ENCODE measurements around the gene KCNQ5. TPM values are rescaled to one million over a fixed set of nuclear protein-coding genes. Genes with fewer than 3 reads are reported as not detected.

KCNQ5 gene
- total and polyA plus RNA-seq, 11 donors: 0.06 to 0.18 TPM; not detected in 9

GRCh38 chr6:73236144-73236750, 614.4 kb downstream of the KCNQ5 start:
- Histone ChIP-seq H3K27ac (no peak overlapping the region), H3K4me3 (no peak overlapping the region), H3K4me1 (no peaks in the 10 kb centered on the region), H3K36me3 (no peaks in the 10 kb centered on the region), H3K27me3 (no peaks in the 10 kb centered on the region), H3K9me3 (no peaks in the 10 kb centered on the region)
- DNase-seq (no peak), ATAC-seq (no peak)
- 87 to 92% (median 91%) methylated on average over 5 of the region's 5 CpGs for WGBS, 4 donors
- no peak for TF ChIP-seq POLR2A (IDR thresholded peaks at IDR 0.05)
- no peak for TF ChIP-seq CTCF (IDR thresholded peaks at IDR 0.05)
- intact Hi-C loops (cut with DNase I): no loop called here

GRCh38 chr6:73240730-73241129, 618.9 kb downstream of the KCNQ5 start:
- no peak for TF ChIP-seq CTCF (IDR thresholded peaks at IDR 0.05)
- TF ChIP-seq POLR2A (IDR thresholded peaks at IDR 0.05): no peak
- Histone ChIP-seq H3K4me3 (no peak overlapping the region), H3K4me1 (no peaks in the 10 kb centered on the region), H3K9me3 (no peaks in the 10 kb centered on the region), H3K36me3 (no peaks in the 10 kb centered on the region), H3K27me3 (peaks cover 0 to 4% (median 0%) of the 10 kb centered on the region in 9 donors), H3K27ac (no peak overlapping the region)
- ATAC-seq (peak in 1 of 4 donors; percentile 52), DNase-seq (no peak)
- intact Hi-C loops (cut with DNase I): no loop called here
- 37 to 49% (median 42%) methylated on average over 4 of the region's 4 CpGs for WGBS, 4 donors

- no peak for DNase-seq
- intact Hi-C loops (cut with DNase I): no loop called here
- peaks cover 0 to 5% (median 0%) of the 10 kb centered on the region in 9 donors for H3K27me3 ChIP-seq
- 79 to 87% (median 84%) methylated on average over 5 of the region's 5 CpGs for WGBS, 4 donors
- H3K4me1 ChIP-seq: no peaks in the 10 kb centered on the region
- H3K4me3 ChIP-seq: no peak overlapping the region
- TF ChIP-seq CTCF (IDR thresholded peaks at IDR 0.05): no peak
- no peak for TF ChIP-seq POLR2A (IDR thresholded peaks at IDR 0.05)
- H3K36me3 ChIP-seq: no peaks in the 10 kb centered on the region
- no peak for ATAC-seq
- no peaks in the 10 kb centered on the region for H3K9me3 ChIP-seq
- no peak overlapping the region for H3K27ac ChIP-seq
Measured at GRCh38 chr6:73242001-73242400, 620.1 kb downstream of the KCNQ5 start.

Small RNA genes within 50 kb of the gene (microRNA-seq; reads per million reads assigned to microRNA genes)
- 0 reads per million in 4 donors for gene MIR4282
